Left lung (tissue), 10 donors: Measurements from ENCODE around the gene ELP2. TPM values are rescaled to one million over a fixed set of nuclear protein-coding genes. Genes with fewer than 3 reads are reported as not detected.

Experiments used
- ATAC-seq: fragments of 200-7000 bp; cut with Tn5 transposase; one replicate; pipeline ENCODE4 v1.9.1; 2020; ENCODE audit warnings: moderate library complexity
- DNase-seq, 4 donors: peaks; one replicate each; pipeline ENCODE4 v3.0.0-alpha.2; 2013 to 2020
- H3K27ac ChIP-seq, 2 donors: fragments of 200-600 bp; sonication (generic) in 1 of 2; one replicate each; pipeline versions ENCODE4 v1.5.0 to v1.8.0; 2020 to 2021
- H3K27me3 ChIP-seq, 2 donors: fragments of 200-600 bp; sonication (generic) in 1 of 2; one replicate each; pipeline versions ENCODE4 v1.5.0 to v1.8.0; 2020 to 2021
- H3K36me3 ChIP-seq, 2 donors: fragments of 200-600 bp; sonication (generic) in 1 of 2; one replicate each; pipeline versions ENCODE4 v1.5.0 to v1.8.0; 2020 to 2021
- H3K4me1 ChIP-seq, 2 donors: fragments of 200-600 bp; one replicate each; pipeline ENCODE4 v1.8.0; 2021
- H3K4me3 ChIP-seq, 2 donors: fragments of 200-600 bp; sonication (generic) in 1 of 2; one replicate each; pipeline versions ENCODE4 v1.5.0 to v1.8.0; 2020 to 2021; ENCODE audit warnings: mild to moderate bottlenecking in 1 of 2
- H3K9me3 ChIP-seq, 2 donors: fragments of 200-600 bp; sonication (generic) in 1 of 2; one replicate each; pipeline versions ENCODE4 v1.5.0 to v1.8.0; 2020 to 2021
- CTCF ChIP-seq, 2 donors: fragments of 200-600 bp; sonication (generic) in 1 of 2; IDR thresholded peaks; one replicate each; pipeline versions ENCODE4 v1.5.0 to v1.8.0; 2021; ENCODE audit warnings: antibody characterized with exemption in 2 of 2
- intact Hi-C, 2 donors: fragments of 100-400 bp; cut with DNase I; formaldehyde crosslinking; loops; one replicate each; pipeline versions ENCODE4 v1.11.2 to v1.14.2; 2022
- polyA plus RNA-seq, 6 donors: library from polyadenylated mRNA; unstranded; fragments of 120-200 nt; gene quantifications; one replicate each; pipeline ENCODE4 v1.2.1, GENCODE V29; 2013; ENCODE audit not compliant: insufficient read length in 6 of 6
- total RNA-seq, 2 donors: library from RNA; stranded (reverse); fragmentation: NEBNext Ultra II Directional; extraction: Animal tissue kit (Norgen Biotek cat#: 25700); gene quantifications; one replicate each; pipeline ENCODE4 v1.2.1, GENCODE V29; 2021
- donor health status: DM: no; HTN: yes; CAD: no.
- donor health status: DM: no; HTN: no; CAD: no.

The ELP2 gene
- total and polyA plus RNA-seq, 8 donors = 55.6 to 154 (median 122) TPM

GRCh38 chr18:36186461-36187192 is 56.9 kb downstream of the ELP2 start:
- ATAC-seq (peak; percentile 81), DNase-seq (peak in 2 of 4 donors; percentile 72 to 88)
- peak overlapping the region; percentile 10 to 63 for H3K27ac ChIP-seq

GRCh38 chr18:36187193-36187825 is 57.6 kb downstream of the ELP2 start, which contains the start of gene MOCOS:
TSS of gene MOCOS (plus strand) at chr18:36187497. CDS start at chr18:36187540, 43 bp downstream.
- TF ChIP-seq CTCF (IDR thresholded peaks at IDR 0.05) = no peak
- peaks cover 0 to 38% of the 10 kb centered on the region in 2 donors for H3K27me3 ChIP-seq
- H3K4me1 ChIP-seq = peaks cover 0 to 16% of the 10 kb centered on the region in 2 donors
- DNase-seq (peak; percentile 42 to 98 (median 71)), ATAC-seq (peak; percentile 99)
- peak within 1 kb of the TSS; percentile 10 to 63 for H3K27ac ChIP-seq
- H3K4me3 ChIP-seq = peak within 1 kb of the TSS; percentile 74 to 78
- H3K36me3 ChIP-seq = no peaks in the 10 kb centered on the region
- intact Hi-C loops = no loop called here
- no peaks in the 10 kb centered on the region for H3K9me3 ChIP-seq

More at GRCh38 chr18:36186461-36187192, 56.9 kb downstream of the ELP2 start:
- intact Hi-C loops = no loop called here
- Histone ChIP-seq H3K9me3 (no peaks in the 10 kb centered on the region), H3K4me1 (peaks cover 0 to 16% of the 10 kb centered on the region in 2 donors), H3K27me3 (peaks cover 0 to 38% of the 10 kb centered on the region in 2 donors), H3K4me3 (peak overlapping the region; percentile 74 to 78), H3K36me3 (no peaks in the 10 kb centered on the region)
- no peak for TF ChIP-seq CTCF (IDR thresholded peaks at IDR 0.05)

- peaks cover 0 to 16% of the 10 kb centered on the region in 2 donors for H3K4me1 ChIP-seq
- peak overlapping the region; percentile 74 to 78 for H3K4me3 ChIP-seq
- intact Hi-C loops = no loop called here
- H3K27me3 ChIP-seq = peaks cover 0 to 38% of the 10 kb centered on the region in 2 donors
- peak; percentile 32 for ATAC-seq
- H3K27ac ChIP-seq = peak overlapping the region in 1 of 2 donors; percentile 63
- DNase-seq = peak in 1 of 4 donors; percentile 81
- no peak for TF ChIP-seq CTCF (IDR thresholded peaks at IDR 0.05)
- H3K9me3 ChIP-seq = no peaks in the 10 kb centered on the region
- no peaks in the 10 kb centered on the region for H3K36me3 ChIP-seq
Measured at GRCh38 chr18:36187826-36188721, 58.4 kb downstream of the ELP2 start.

GRCh38 chr18:36188916-36189315 is 59.2 kb downstream of the ELP2 start:
- ATAC-seq (no peak), DNase-seq (no peak)
- peaks cover 0 to 38% of the 10 kb centered on the region in 2 donors for H3K27me3 ChIP-seq
- H3K27ac ChIP-seq = no peak overlapping the region
- TF ChIP-seq CTCF (IDR thresholded peaks at IDR 0.05) = no peak
- intact Hi-C loops = no loop called here
- H3K4me1 ChIP-seq = peaks cover 0 to 16% of the 10 kb centered on the region in 2 donors
- no peaks in the 10 kb centered on the region for H3K36me3 ChIP-seq
- H3K4me3 ChIP-seq = no peak overlapping the region
- H3K9me3 ChIP-seq = no peaks in the 10 kb centered on the region
